ENCODE measurements around the gene NAALADL2.

GRCh38 chr3:175129571-175129970 is 270.4 kb downstream of the NAALADL2 start:
- TF ChIP-seq EP300 (IDR thresholded peaks at IDR 0.05; ENCODE audit: borderline replicate concordance) (no peak), MAX (IDR thresholded peaks at IDR 0.05) (no peak), TAF1 (IDR thresholded peaks at IDR 0.05; ENCODE audit: low read depth) (no peak), CREB1 (IDR thresholded peaks at IDR 0.05; ENCODE audit: low read depth) (no peak), USF1 (IDR thresholded peaks at IDR 0.05) (no peak)
